Kidney (tissue), 14 donors: ENCODE results near the gene MFAP5. TPM values are rescaled to one million over a fixed set of nuclear protein-coding genes. Genes with fewer than 3 reads are reported as not detected.

Experiments
- DNase-seq, 5 donors: peaks; one replicate each; pipeline ENCODE4 v3.0.0-alpha.2; 2013 to 2020
- FAIRE-seq: peaks from 2 replicates; lab custom pipeline; 2012; peaks lifted over from hg19 to GRCh38; lab: Jason Lieb, UNC
- H3K27ac ChIP-seq, 2 donors: one replicate each; pipeline ENCODE4 v1.7.0; 2013; ENCODE audit warnings: low read depth in 2 of 2, low read length in 2 of 2, inconsistent platforms in 1 of 2
- H3K27me3 ChIP-seq: one replicate; pipeline ENCODE4 v1.7.1; 2013; ENCODE audit warnings: low read length, inconsistent platforms; ENCODE audit not compliant: control insufficient read depth, insufficient read depth
- H3K36me3 ChIP-seq, 3 donors: one replicate each; pipeline versions ENCODE4 v1.7.0 to v1.7.1; 2013; ENCODE audit warnings: low read length in 3 of 3, control low read depth in 1 of 3, inconsistent platforms in 1 of 3; ENCODE audit not compliant: insufficient read depth in 3 of 3, control insufficient read depth in 2 of 3
- H3K4me1 ChIP-seq, 3 donors: one replicate each; pipeline versions ENCODE4 v1.7.0 to v1.7.1; 2013; ENCODE audit warnings: low read length in 3 of 3, inconsistent platforms in 1 of 3, low read depth in 1 of 3; ENCODE audit not compliant: control insufficient read depth in 2 of 3, insufficient read depth in 2 of 3
- H3K4me3 ChIP-seq, 3 donors: one replicate each; pipeline versions ENCODE4 v1.7.0 to v1.8.1; 2013; ENCODE audit warnings: low read length in 3 of 3, control low read depth in 1 of 3, inconsistent platforms in 1 of 3
- H3K9ac ChIP-seq, 3 donors: one replicate each; pipeline versions ENCODE4 v1.7.0 to v1.7.1; 2013; ENCODE audit warnings: low read length in 3 of 3, control low read depth in 1 of 3, inconsistent platforms in 1 of 3
- H3K9me3 ChIP-seq, 3 donors: one replicate each; pipeline versions ENCODE4 v1.7.0 to v1.7.1; 2013; ENCODE audit warnings: low read length in 3 of 3, control low read depth in 1 of 3, inconsistent platforms in 1 of 3; ENCODE audit not compliant: control insufficient read depth in 2 of 3, insufficient read depth in 1 of 3
- CTCF ChIP-seq: IDR thresholded peaks from 3 replicates; pipeline ENCODE4 v1.5.1; 2012; ENCODE audit warnings: mild to moderate bottlenecking, moderate library complexity, borderline replicate concordance; ENCODE audit not compliant: insufficient read depth; ENCODE audit errors: extremely low read depth
- intact Hi-C: fragments of 100-400 bp; cut with DNase I; formaldehyde crosslinking; loops from one replicate; pipeline ENCODE4 v1.11.1; 2022
- polyA plus RNA-seq: library from polyadenylated mRNA; stranded (reverse); fragments of 350-450 nt; fragmentation: Illumina TruSeq; extraction: RNeasy Lipid Tissue Mini Kit (QIAGEN cat#74804); gene quantifications from one replicate; pipeline ENCODE4 v1.2.3, GENCODE V29; 2014; ENCODE audit warnings: low read depth, low replicate concordance; ENCODE audit not compliant: insufficient read depth
- total RNA-seq: library from RNA; stranded (reverse); fragmentation: NEBNext Ultra II Directional; extraction: Animal tissue kit (Norgen Biotek cat#: 25700); gene quantifications from one replicate; pipeline ENCODE4 v1.2.1, GENCODE V29; 2021
- donor health status: control.
- donor health status: control.
- donor health status: control.
- donor health status: control.
- donor health status: control.
- donor health status: DM: yes; HTN: yes; CAD: no.
- donor health status: Normal renal cell carcinoma (clear cell type).

The MFAP5 gene
- total and polyA plus RNA-seq, 2 donors from 2014 or later, result 0.38 to 0.52 TPM

- Histone ChIP-seq H3K27ac (no peak overlapping the region), H3K9me3 (no peaks in the 10 kb centered on the region), H3K4me3 (no peak overlapping the region), H3K27me3 (no peaks in the 10 kb centered on the region), H3K9ac (no peak overlapping the region), H3K4me1 (no peaks in the 10 kb centered on the region), H3K36me3 (no peaks in the 10 kb centered on the region)
- FAIRE-seq (no peak), DNase-seq (no peak)
- no peak for TF ChIP-seq CTCF
- intact Hi-C loops, result no loop called here
Observed at GRCh38 chr12:8603286-8603685, 59.3 kb downstream of the MFAP5 start.

- Histone ChIP-seq H3K36me3 (no peaks in the 10 kb centered on the region), H3K27ac (no peak overlapping the region), H3K9me3 (no peaks in the 10 kb centered on the region), H3K27me3 (no peaks in the 10 kb centered on the region), H3K4me1 (no peaks in the 10 kb centered on the region), H3K4me3 (no peak overlapping the region), H3K9ac (no peak overlapping the region)
- DNase-seq (no peak), FAIRE-seq (no peak)
- intact Hi-C loops, result no loop called here
- no peak for TF ChIP-seq CTCF
Observed at GRCh38 chr12:8596561-8596960, 66.1 kb downstream of the MFAP5 start.

Other genes starting within 250 kb of the MFAP5 start
- gene CLEC6A, start 206.9 kb downstream of the MFAP5 start, total RNA-seq, result not detected
- gene CLEC6A, start 206.9 kb downstream of the MFAP5 start, polyA plus RNA-seq, result not detected
- 0.41 TPM for gene CLEC4D, start 149.3 kb downstream of the MFAP5 start, total RNA-seq
- gene CLEC4D, start 149.3 kb downstream of the MFAP5 start, polyA plus RNA-seq, result not detected
- 4.3 TPM for gene CLEC4E, start 121.9 kb downstream of the MFAP5 start, total RNA-seq
- gene CLEC4E, start 121.9 kb downstream of the MFAP5 start, polyA plus RNA-seq, result 0.88 TPM
- gene AICDA, start 50.0 kb downstream of the MFAP5 start, total RNA-seq, result not detected
- not detected for gene AICDA, start 50.0 kb downstream of the MFAP5 start, polyA plus RNA-seq
- 45.5 TPM for gene RIMKLB, start 35.2 kb upstream of the MFAP5 start, total RNA-seq
- 38.0 TPM for gene RIMKLB, start 35.2 kb upstream of the MFAP5 start, polyA plus RNA-seq
- not detected for gene A2ML1, start 159.8 kb upstream of the MFAP5 start, total RNA-seq
- not detected for gene A2ML1, start 159.8 kb upstream of the MFAP5 start, polyA plus RNA-seq